SJCRH30 (cell line): Measurements from ENCODE around the gene PCDH18. TPM values are rescaled to one million over a fixed set of nuclear protein-coding genes. Genes with fewer than 3 reads are reported as not detected.
"Not testable (repeated sequence)": the region's sequence is repeated elsewhere in the genome, so short reads cannot be mapped to it uniquely, and the experiment has no call there.

Experiments
- DNase-seq, 2 experiments: peaks; one replicate each; pipeline ENCODE4 v3.0.0-alpha.2; 2015 to 2020
- H3K27ac ChIP-seq: fragments of 250-450 bp; sonication (Bioruptor Pico); 2 replicates; pipeline ENCODE4 v1.5.1; 2020; ENCODE audit warnings: mild to moderate bottlenecking, moderate library complexity
- H3K27me3 ChIP-seq: fragments of 250-450 bp; sonication (Bioruptor Pico); 2 replicates; pipeline ENCODE4 v1.5.1; 2020; ENCODE audit warnings: mild to moderate bottlenecking, moderate library complexity
- H3K36me3 ChIP-seq: fragments of 250-450 bp; sonication (Bioruptor Pico); 2 replicates; pipeline ENCODE4 v1.5.1; 2020; ENCODE audit warnings: mild to moderate bottlenecking, moderate library complexity
- H3K4me1 ChIP-seq: fragments of 250-450 bp; sonication (Bioruptor Pico); 2 replicates; pipeline ENCODE4 v1.5.1; 2020; ENCODE audit warnings: mild to moderate bottlenecking, moderate library complexity
- H3K4me3 ChIP-seq: fragments of 250-450 bp; sonication (Bioruptor Pico); 2 replicates; pipeline ENCODE4 v1.5.1; 2020; ENCODE audit warnings: mild to moderate bottlenecking, moderate library complexity
- H3K9me3 ChIP-seq: fragments of 250-450 bp; sonication (Bioruptor Pico); replicated peaks from 2 replicates; pipeline ENCODE4 v1.5.1; 2020; ENCODE audit warnings: mild to moderate bottlenecking, moderate library complexity
- total RNA-seq: library from RNA; depleted of rRNA; stranded (reverse); fragments of >200 nt; shearing (Covaris generic); gene quantifications from 2 replicates; pipeline ENCODE4 v1.2.3, GENCODE V29; 2014

PCDH18 gene
- total RNA-seq, 1 experiment from 2014 or later, result 16.3 TPM

DNA sequence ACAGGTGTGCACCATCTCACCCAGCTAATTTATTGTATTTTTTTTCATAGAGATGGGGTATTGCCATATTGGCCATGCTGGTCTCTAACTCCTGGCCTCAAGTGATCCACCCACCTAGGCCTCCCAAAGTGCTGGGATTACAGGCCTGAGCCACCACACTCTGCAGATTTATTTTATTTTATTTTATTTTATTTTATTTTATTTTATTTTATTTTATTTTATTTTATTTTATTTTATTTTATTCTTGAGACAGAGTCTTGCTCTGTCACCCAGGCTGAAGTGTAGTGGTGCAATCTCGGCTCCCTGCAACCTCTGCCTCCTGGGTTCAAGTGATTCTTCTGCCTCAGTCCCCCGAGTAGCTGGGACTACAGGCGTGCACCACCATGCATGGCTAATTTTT, 15.0 kb downstream of the PCDH18 start:
- not testable (repeated sequence) for DNase-seq, H3K4me3 ChIP-seq, H3K27me3 ChIP-seq, H3K4me1 ChIP-seq, H3K27ac ChIP-seq, H3K9me3 ChIP-seq
- H3K36me3 ChIP-seq, result peaks cover 12% of the 10 kb centered on the region; the same call in 1 of the 2 replicates

DNA sequence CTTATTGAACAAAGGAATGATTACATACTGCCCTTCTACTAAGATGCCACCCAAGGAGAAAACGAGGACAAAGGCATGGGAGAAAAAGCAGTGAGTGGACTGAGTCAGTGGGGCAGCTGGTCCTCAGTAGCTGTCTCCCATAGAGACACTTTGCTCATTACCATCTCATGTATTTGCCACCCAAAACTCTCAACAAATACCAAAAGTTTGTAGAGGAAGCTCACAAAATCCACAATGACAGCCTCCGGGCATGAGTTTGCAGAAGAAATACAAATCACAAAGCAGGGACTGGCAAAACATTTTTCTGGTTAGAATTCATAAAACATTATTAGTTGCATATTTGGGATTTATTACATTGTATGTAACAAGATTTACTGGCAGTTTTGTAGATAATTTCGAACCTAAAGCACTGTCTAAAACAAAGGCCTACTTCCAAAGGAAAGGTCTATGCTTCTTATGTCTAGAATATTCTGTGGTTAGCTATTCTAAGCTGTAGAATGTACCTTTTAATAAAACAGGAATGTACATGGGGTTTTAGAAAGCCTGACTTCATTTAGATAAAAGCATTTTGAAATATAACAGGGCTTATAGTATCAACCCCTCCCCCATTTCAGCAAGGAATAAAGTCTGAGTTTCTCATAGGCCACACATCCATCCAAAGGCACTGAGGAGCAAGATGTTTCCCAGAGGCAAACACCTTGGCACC, 17.7 kb downstream of the PCDH18 start:
- Histone ChIP-seq H3K9me3 (no peaks in the 10 kb centered on the region), H3K4me1 (peaks cover 3% of the 10 kb centered on the region), H3K27me3 (no peaks in the 10 kb centered on the region), H3K36me3 (no peaks in the 10 kb centered on the region), H3K27ac (no peak overlapping the region), H3K4me3 (no peak overlapping the region)
- DNase-seq, result no peak

DNA sequence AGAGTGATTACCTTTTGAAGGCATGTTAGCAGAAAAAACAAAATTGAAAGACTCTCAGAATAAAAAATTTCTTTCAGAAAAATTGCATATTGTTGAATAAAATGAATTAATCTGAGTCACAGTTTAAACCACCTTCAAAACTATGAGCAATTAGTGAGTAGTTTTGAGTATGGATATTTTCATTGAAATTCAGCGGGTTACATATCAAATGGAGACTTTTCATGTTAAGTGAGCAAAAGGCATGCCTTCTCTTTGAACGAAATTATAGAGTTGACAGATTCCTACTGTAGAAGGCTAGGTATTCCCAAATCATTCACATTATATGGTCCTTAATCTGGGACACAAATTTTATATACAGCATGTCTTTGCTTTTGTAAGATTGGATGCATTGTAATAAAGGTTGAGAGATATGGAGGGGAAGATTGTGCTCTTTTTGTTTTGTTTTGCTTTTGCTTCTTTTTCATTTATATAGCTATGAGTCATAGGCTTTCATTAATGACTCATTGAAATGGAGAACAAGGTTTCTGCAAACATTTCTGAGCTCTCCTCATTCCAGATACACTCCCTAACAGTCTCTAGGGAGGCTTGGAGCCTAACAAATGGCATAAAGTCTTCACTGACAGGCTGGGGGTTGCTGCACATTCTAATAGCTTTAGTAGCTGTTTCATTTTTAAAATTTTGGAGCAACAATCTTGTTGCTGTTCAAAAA, 21.6 kb downstream of the PCDH18 start:
- peak; percentile 43 to 67 for DNase-seq
- Histone ChIP-seq H3K4me3 (no peak overlapping the region), H3K27me3 (no peaks in the 10 kb centered on the region), H3K27ac (peak overlapping the region; percentile 17; the same call in 1 of the 2 replicates), H3K9me3 (no peaks in the 10 kb centered on the region), H3K36me3 (no peaks in the 10 kb centered on the region), H3K4me1 (peaks cover 3% of the 10 kb centered on the region; the same call in 1 of the 2 replicates)

DNA sequence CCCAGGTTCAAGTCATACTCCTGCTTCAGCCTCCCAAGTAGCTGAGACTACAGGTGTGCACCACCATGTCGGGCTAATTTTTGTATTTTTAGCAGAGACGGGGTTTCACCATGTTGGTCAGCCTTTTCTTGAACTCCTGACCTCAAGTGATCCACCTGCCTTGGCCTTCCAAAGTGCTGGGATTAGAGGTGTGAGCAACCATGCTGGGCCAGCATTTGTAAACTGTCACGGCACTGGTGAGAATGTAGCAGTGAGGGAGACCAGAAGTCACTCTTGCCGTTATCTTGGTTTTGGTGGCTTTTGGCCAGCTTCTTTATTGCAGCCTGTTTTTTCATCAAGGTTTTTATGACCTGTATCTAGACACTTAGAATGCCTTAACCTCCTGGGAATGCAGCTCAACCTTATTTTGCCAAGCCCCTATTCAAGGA, 22.4 kb downstream of the PCDH18 start:
- DNase-seq, result no peak
- Histone ChIP-seq H3K4me3 (no peak overlapping the region), H3K9me3 (no peaks in the 10 kb centered on the region), H3K4me1 (peaks cover 3% of the 10 kb centered on the region; the same call in 1 of the 2 replicates), H3K27ac (no peak overlapping the region), H3K27me3 (no peaks in the 10 kb centered on the region), H3K36me3 (no peaks in the 10 kb centered on the region)

DNA sequence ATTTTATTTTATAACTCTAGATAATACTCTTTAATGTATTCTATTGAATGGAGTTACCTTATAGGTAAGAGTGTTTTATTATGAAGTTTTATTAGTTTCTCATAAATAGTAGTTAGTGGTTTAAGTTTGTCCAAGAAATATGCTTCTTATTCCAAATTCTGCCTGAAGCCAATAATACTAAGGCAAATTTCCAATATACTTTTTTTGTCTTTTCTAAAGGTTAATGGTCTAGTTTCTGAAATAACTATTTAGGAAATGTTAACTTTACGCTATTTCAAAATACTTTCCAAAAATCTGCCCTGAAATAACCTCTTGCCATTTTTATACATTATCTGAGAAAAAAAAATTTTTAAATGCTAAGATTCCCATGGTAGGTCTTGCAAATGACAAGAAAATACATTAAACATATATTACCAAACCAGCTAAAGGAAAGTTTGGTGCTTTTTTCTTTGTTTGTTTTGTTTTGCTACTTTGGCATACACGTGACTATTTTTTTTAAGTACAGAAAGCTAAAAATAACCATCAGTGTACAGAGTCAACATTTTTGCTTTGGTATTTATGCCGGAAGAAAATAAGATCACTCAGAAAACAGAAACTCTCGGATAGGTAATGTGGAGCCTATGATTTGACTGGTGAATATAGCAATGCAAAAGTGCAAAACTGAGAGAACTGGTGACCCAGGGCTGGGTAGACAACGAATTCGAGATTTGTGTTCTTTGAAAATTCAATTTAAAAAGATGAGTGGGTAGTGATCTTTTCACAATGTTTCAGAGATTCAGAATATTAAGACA, 29.8 kb downstream of the PCDH18 start:
- Histone ChIP-seq H3K4me3 (no peak overlapping the region), H3K27me3 (no peaks in the 10 kb centered on the region), H3K9me3 (no peaks in the 10 kb centered on the region), H3K36me3 (no peaks in the 10 kb centered on the region), H3K4me1 (no peaks in the 10 kb centered on the region), H3K27ac (no peak overlapping the region)
- DNase-seq, result no peak

DNA sequence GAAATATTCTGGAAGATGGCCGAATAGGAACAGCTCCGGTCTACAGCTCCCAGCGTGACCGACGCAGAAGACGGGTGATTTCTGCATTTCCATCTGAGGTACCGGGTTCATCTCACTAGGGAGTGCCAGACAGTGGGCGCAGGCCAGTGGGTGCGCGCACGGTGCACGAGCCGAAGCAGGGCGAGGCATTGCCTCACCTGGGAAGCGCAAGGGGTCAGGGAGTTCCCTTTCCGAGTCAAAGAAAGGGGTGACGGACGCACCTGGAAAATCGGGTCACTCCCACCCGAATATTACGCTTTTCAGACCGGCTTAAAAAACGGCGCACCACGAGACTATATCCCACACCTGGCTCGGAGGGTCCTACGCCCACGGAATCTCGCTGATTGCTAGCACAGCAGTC, 36.0 kb downstream of the PCDH18 start:
- H3K27ac ChIP-seq, DNase-seq, H3K9me3 ChIP-seq, H3K4me1 ChIP-seq, H3K36me3 ChIP-seq, H3K27me3 ChIP-seq, H3K4me3 ChIP-seq: not testable (repeated sequence)

DNA sequence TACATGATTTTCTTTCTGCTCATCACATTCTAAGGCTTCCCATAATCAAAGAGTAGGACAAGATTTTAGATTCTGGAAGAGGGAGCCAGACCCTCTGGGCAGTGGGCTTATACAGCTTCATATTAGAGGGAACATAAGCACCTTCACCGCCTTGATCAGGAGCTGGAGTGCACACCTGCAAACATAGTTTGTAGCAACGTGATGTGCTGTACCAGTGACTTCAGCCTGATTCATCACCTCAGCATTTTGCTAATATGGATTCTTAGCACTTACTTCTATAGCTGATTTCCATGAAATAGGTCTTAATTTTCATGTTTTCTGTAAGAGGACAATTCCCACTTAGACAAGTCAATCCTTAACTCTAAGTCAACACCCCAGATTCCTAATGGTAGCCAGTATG, 36.7 kb downstream of the PCDH18 start:
- no peak for DNase-seq
- Histone ChIP-seq H3K27ac (no peak overlapping the region), H3K4me1 (no peaks in the 10 kb centered on the region), H3K9me3 (no peaks in the 10 kb centered on the region), H3K27me3 (no peaks in the 10 kb centered on the region), H3K4me3 (no peak overlapping the region), H3K36me3 (no peaks in the 10 kb centered on the region)

DNA sequence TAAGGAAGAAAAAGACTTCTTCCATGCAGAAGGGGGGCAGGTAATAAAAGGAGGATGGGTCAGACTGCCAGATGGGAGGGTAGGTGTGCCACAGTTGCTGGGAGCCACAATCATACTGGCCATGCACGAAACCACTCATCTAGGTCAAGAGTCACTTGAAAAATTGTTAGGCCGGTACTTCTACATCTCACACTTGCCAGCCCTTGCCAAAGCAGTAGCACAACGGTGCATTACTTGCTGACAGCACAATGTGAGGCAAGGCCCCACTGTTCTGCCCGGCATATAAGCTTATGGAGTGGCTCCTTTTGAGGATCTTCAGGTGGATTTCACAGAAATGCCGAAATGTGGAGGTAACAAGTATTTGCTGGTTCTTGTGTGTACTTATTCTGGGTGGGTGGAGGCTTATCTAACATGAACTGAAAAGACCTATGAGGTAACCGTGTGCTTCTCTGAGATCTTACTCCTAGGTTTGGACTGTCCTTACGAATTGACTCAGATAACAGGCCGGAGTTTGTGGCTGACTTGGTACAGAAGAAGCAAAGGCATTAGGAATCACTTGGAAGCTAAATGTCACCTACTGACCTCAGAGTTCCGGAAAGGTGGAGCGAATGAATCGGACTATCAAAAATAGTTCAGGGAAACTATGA, 48.9 kb downstream of the PCDH18 start:
- not testable (repeated sequence) for DNase-seq, H3K27ac ChIP-seq, H3K9me3 ChIP-seq, H3K27me3 ChIP-seq, H3K36me3 ChIP-seq, H3K4me3 ChIP-seq, H3K4me1 ChIP-seq

DNA sequence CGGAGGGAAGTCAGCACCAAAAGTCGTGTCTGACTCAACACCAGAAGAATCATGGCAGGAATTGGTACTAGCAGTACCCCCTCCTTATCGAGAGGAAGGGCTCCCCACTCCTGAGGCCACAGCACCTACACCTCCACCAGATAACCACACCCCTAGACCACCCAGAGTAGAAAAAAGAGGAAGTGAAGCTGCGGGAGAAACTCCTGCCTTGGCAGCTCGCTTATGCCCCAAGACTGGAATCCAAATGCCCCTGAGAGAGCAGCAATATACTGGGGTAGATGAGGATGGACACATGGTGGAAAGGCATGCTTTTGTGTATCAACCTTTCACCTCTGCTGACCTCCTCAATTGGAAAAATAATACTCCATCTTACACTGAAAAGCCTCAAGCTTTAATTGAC, 52.6 kb downstream of the PCDH18 start:
- H3K4me1 ChIP-seq, H3K27me3 ChIP-seq, H3K9me3 ChIP-seq, H3K4me3 ChIP-seq, H3K36me3 ChIP-seq, DNase-seq, H3K27ac ChIP-seq: not testable (repeated sequence)

DNA sequence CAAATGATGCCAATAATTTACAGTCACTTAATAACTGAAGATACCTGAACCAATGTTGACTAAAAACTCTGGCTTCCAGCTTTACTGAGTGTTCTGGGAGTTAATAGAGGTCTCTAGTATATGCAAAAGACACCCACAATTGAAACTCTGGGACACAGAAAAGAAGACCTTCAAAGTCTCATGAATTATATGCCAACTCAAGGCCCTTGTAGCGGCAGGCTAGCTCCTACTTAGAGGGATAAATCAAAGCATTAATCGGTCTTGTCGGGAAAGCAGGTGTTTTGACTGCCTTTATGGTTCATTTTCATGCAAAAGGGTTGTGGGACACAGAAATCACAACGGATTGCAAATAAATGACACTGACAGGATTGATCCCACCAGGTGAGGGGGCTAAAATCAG, 55.9 kb downstream of the PCDH18 start:
- Histone ChIP-seq H3K4me3 (no peak overlapping the region), H3K27me3 (no peaks in the 10 kb centered on the region), H3K27ac (no peak overlapping the region), H3K9me3 (no peaks in the 10 kb centered on the region), H3K36me3 (no peaks in the 10 kb centered on the region), H3K4me1 (no peaks in the 10 kb centered on the region)
- no peak for DNase-seq

DNA sequence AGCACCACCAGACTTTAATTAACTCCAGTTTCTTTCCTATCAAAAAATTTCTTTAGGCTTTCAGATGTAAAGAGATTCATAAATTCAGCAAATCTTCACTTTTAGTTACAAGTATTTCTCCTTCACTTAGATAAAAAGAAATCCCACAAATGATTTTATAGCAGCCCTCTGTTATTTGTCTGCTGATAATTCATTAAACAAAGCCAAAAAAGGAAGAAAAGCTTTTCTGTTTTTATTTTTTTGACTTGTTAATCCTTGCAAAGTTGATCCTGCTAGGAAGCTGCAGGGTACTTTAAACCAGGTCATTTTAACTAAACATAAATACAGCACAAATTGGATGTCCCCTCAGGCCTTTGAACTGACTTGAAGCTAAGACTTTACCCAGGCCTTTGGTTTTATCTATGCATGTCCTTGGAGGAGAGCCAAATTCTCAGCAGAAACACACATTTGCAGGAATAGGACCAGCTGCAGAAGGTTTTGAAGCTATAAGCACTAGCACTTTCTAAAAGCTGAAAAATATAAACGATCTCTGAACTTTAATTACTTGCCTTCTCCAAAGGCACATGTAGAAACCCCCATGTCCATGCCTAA, 57.5 kb downstream of the PCDH18 start:
- H3K9me3 ChIP-seq, result no peaks in the 10 kb centered on the region
- peak; percentile 18 to 69 for DNase-seq
- H3K27ac ChIP-seq, result no peak overlapping the region
- H3K4me3 ChIP-seq, result no peak overlapping the region
- no peaks in the 10 kb centered on the region for H3K36me3 ChIP-seq
- H3K4me1 ChIP-seq, result no peaks in the 10 kb centered on the region
- no peaks in the 10 kb centered on the region for H3K27me3 ChIP-seq

DNA sequence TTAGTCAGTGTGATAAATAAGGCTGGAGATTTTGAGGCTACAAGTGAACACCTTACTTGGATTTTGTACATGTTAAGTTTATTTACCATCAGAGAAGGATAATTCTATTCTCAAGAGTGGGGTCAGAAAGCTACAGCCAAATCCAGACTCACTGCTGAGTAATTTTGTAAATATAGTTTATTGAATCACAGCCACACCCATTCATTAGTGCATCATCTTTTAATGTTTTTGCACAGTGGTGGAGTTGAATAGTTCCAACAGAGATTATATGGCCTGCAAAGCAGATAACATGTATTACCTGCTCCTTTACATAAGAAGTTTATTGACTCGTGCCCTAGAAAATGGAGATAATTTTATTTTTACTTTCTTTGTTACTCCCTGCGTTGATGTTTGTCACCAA, 60.4 kb downstream of the PCDH18 start:
- DNase-seq, result no peak

DNA sequence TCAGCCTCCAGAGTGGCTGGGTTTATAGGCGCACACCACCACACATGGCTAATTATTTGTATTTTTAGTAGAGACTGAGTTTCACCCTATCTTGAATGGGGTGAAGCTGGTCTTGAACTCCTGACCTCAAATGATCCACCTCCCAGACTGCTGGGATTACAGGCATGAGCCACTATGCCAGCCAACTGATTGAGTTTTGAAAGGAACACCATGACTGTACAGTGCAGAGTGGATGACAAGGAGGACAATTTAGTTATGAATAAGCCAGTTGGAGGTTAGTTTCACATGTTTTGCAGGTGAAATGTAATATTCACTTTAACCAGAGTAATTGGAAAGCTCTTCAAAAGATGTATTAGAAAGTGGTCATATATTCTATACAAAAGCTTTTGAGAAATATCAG, 60.8 kb downstream of the PCDH18 start:
- DNase-seq, result no peak
- Histone ChIP-seq H3K4me3 (no peak overlapping the region), H3K9me3 (no peaks in the 10 kb centered on the region), H3K36me3 (no peaks in the 10 kb centered on the region), H3K4me1 (no peaks in the 10 kb centered on the region), H3K27ac (no peak overlapping the region), H3K27me3 (no peaks in the 10 kb centered on the region)

More for the DNA sequence above, 60.4 kb downstream of the PCDH18 start:
- no peaks in the 10 kb centered on the region for H3K9me3 ChIP-seq
- no peaks in the 10 kb centered on the region for H3K4me1 ChIP-seq
- H3K27me3 ChIP-seq, result no peaks in the 10 kb centered on the region
- H3K36me3 ChIP-seq, result no peaks in the 10 kb centered on the region
- no peak overlapping the region for H3K27ac ChIP-seq
- H3K4me3 ChIP-seq, result no peak overlapping the region

DNA sequence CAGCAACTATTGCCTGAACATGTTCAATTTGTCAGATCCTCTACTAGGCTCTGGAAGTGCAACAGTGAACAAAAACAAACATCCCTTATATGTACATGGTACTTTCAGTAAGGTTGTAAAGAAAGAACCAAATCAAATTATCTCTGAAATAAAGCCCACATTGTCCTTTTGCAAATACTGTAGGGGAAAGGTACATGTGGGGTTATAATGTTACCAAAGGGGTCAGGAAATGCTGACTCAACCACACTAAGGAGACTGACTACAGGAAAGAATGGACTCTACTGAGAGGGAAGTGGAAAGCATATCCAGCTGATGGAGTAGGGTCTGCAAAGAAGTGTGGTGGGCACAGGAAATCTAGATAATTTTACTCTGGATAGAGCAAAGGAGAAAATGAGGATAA, 61.5 kb downstream of the PCDH18 start:
- Histone ChIP-seq H3K36me3 (no peaks in the 10 kb centered on the region), H3K9me3 (no peaks in the 10 kb centered on the region), H3K27me3 (no peaks in the 10 kb centered on the region), H3K4me1 (no peaks in the 10 kb centered on the region), H3K4me3 (no peak overlapping the region), H3K27ac (no peak overlapping the region)
- DNase-seq, result no peak
